NCI-H1694 treated with DMSO at 0.1 percent for 48 hours (cell line): ENCODE measurements around the gene COL4A6.

ENCODE experiments used
- DNase-seq: peaks from one replicate; lab custom pipeline; 2025; lab: John Stamatoyannopoulos, UW

Gene COL4A6

GRCh38 chrX:108159028-108159670 lies 279.1 kb downstream of the COL4A6 start:
- no peak for DNase-seq

- DNase-seq: no peak
Observed at GRCh38 chrX:108157628-108158027, 280.6 kb downstream of the COL4A6 start.

GRCh38 chrX:108156934-108157466 lies 281.2 kb downstream of the COL4A6 start:
- no peak for DNase-seq

GRCh38 chrX:108156082-108156481 lies 282.1 kb downstream of the COL4A6 start:
- DNase-seq: no peak

GRCh38 chrX:108148524-108148923 lies 289.7 kb downstream of the COL4A6 start:
- no peak for DNase-seq

- peak; percentile 1 for DNase-seq
Observed at GRCh38 chrX:108138814-108139702, 299.2 kb downstream of the COL4A6 start.

GRCh38 chrX:108134724-108135123 lies 303.5 kb downstream of the COL4A6 start:
- DNase-seq: no peak

- no peak for DNase-seq
Observed at GRCh38 chrX:108132876-108133275, 305.3 kb downstream of the COL4A6 start.

GRCh38 chrX:108132034-108132433 lies 306.2 kb downstream of the COL4A6 start:
- DNase-seq: no peak

- no peak for DNase-seq
Observed at GRCh38 chrX:108131471-108131870, 306.8 kb downstream of the COL4A6 start.

GRCh38 chrX:108130889-108131288 lies 307.3 kb downstream of the COL4A6 start:
- DNase-seq: no peak

GRCh38 chrX:108127152-108127551 lies 311.1 kb downstream of the COL4A6 start:
- DNase-seq: no peak

- no peak for DNase-seq
Observed at GRCh38 chrX:108126661-108127060, 311.6 kb downstream of the COL4A6 start.

GRCh38 chrX:108123591-108124366 lies 314.4 kb downstream of the COL4A6 start:
- DNase-seq: no peak

- DNase-seq: no peak
Observed at GRCh38 chrX:108122748-108123147, 315.5 kb downstream of the COL4A6 start.

- DNase-seq: no peak
Observed at GRCh38 chrX:108121291-108121690, 316.9 kb downstream of the COL4A6 start.

- DNase-seq: no peak
Observed at GRCh38 chrX:108117988-108118387, 320.2 kb downstream of the COL4A6 start.

- DNase-seq: no peak
Observed at GRCh38 chrX:108114541-108114940, 323.7 kb downstream of the COL4A6 start.
